CD8-positive, alpha-beta memory T cell (primary cell): ENCODE measurements around the gene GSG1L. TPM values are rescaled to one million over a fixed set of nuclear protein-coding genes. Genes with fewer than 3 reads are reported as not detected.

ENCODE experiments used
- CTCF ChIA-PET: fragments of 350-600 bp; sonication (Branson Sonifier 250); formaldehyde crosslinking; loops from one replicate; lab custom pipeline; 2021; ENCODE audit warnings: antibody characterized with exemption; lab: Charles Lee
- POLR2A ChIA-PET: fragments of 350-600 bp; sonication (Branson Sonifier 250); formaldehyde crosslinking; loops from one replicate; lab custom pipeline; 2021; ENCODE audit warnings: antibody characterized with exemption; lab: Charles Lee
- DNase-seq, 5 donors: peaks; one replicate each; pipeline versions ENCODE4 v3.0.0 to v3.0.0-alpha.2; 2020 to 2022; ENCODE audit warnings: mixed read lengths in 1 of 5
- H3K27ac ChIP-seq: one replicate; pipeline ENCODE4 v1.7.0; 2013; ENCODE audit warnings: low read depth, mild to moderate bottlenecking, low read length, moderate library complexity
- H3K27me3 ChIP-seq: 2 replicates; pipeline ENCODE4 v1.7.0; 2013; ENCODE audit warnings: low read length, mild to moderate bottlenecking; ENCODE audit not compliant: insufficient read depth, poor library complexity, severe bottlenecking
- H3K36me3 ChIP-seq: 2 replicates; pipeline ENCODE4 v1.7.0; 2013; ENCODE audit warnings: mild to moderate bottlenecking, low read length, moderate library complexity; ENCODE audit not compliant: insufficient read depth
- H3K4me1 ChIP-seq: 2 replicates; pipeline ENCODE4 v1.7.0; 2013; ENCODE audit warnings: mild to moderate bottlenecking, low read length, moderate library complexity; ENCODE audit not compliant: insufficient read depth
- H3K4me3 ChIP-seq: 2 replicates; pipeline ENCODE4 v1.7.0; 2013; ENCODE audit warnings: mild to moderate bottlenecking, low read length
- H3K9me3 ChIP-seq: 2 replicates; pipeline ENCODE4 v1.7.0; 2013; ENCODE audit warnings: mild to moderate bottlenecking, low read length
- H3K27ac Mint-ChIP-seq, 8 donors: one replicate each; pipeline ENCODE4 v1.8.0; 2020 to 2021; ENCODE audit warnings: mixed read lengths in 8 of 8, mild to moderate bottlenecking in 6 of 8, inconsistent platforms in 3 of 8, moderate library complexity in 3 of 8
- H3K27me3 Mint-ChIP-seq, 2 donors: one replicate each; pipeline ENCODE4 v1.8.0; 2020 to 2021; ENCODE audit warnings: mixed read lengths in 2 of 2, mild to moderate bottlenecking in 1 of 2, moderate library complexity in 1 of 2
- H3K36me3 Mint-ChIP-seq, 3 donors: one replicate each; pipeline ENCODE4 v1.8.0; 2020 to 2021; ENCODE audit warnings: mixed read lengths in 3 of 3, inconsistent platforms in 1 of 3, mild to moderate bottlenecking in 1 of 3
- H3K4me1 Mint-ChIP-seq, 3 donors: one replicate each; pipeline ENCODE4 v1.8.0; 2020 to 2021; ENCODE audit warnings: mixed read lengths in 3 of 3, inconsistent platforms in 1 of 3, mild to moderate bottlenecking in 1 of 3
- H3K4me3 Mint-ChIP-seq, 7 donors: one replicate each; pipeline ENCODE4 v1.8.0; 2020 to 2021; ENCODE audit warnings: mixed read lengths in 7 of 7, mild to moderate bottlenecking in 6 of 7, moderate library complexity in 4 of 7, inconsistent platforms in 2 of 7
- H3K9me3 Mint-ChIP-seq, 5 donors: one replicate each; pipeline ENCODE4 v1.8.0; 2020 to 2022; ENCODE audit warnings: mixed read lengths in 5 of 5, mild to moderate bottlenecking in 3 of 5, moderate library complexity in 2 of 5, inconsistent platforms in 1 of 5
- polyA plus RNA-seq: library from polyadenylated mRNA; unstranded; fragments of 300-500 nt; fragmentation: Illumina TruSeq; gene quantifications from one replicate; pipeline ENCODE4 v1.2.3, GENCODE V29; 2021
- total RNA-seq, 2 experiments: library from RNA; stranded (reverse); gene quantifications; one replicate each; pipeline ENCODE4 v1.2.3, GENCODE V29; 2021

GSG1L gene
- total and polyA plus RNA-seq, 3 experiments from 2014 or later = 0.18 TPM; not detected in 2

DNA sequence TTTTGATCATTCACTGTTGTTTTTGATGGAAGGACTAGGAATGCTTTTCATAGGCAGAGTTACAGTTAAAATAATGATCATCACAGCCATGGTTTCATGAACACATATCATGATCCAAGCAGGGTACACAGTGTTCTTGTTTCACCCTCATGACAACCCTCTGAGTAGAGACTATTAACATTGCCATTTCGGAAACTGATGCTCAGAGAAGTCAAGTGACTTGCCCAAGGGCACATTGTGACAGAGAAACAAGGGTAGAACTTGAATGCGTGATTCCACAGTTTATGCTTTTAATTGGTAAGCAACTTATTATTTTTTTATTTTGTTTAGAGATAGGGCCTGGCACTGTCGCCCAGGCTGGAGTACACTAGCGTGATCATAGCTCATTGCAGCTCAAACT, 311.3 kb downstream of the GSG1L start:
- no peaks in the 10 kb centered on the region for H3K9me3 ChIP-seq
- H3K27me3 Mint-ChIP-seq = no peaks in the 10 kb centered on the region
- H3K27ac Mint-ChIP-seq = no peak overlapping the region
- no peaks in the 10 kb centered on the region for H3K36me3 ChIP-seq
- H3K4me3 Mint-ChIP-seq = no peak overlapping the region
- ChIA-PET CTCF (no interaction called here), POLR2A (no interaction called here)
- H3K27me3 ChIP-seq = no peaks in the 10 kb centered on the region
- H3K9me3 Mint-ChIP-seq = no peaks in the 10 kb centered on the region
- no peak for DNase-seq
- no peak overlapping the region for H3K4me3 ChIP-seq
- H3K4me1 ChIP-seq = peaks cover 10% of the 10 kb centered on the region
- no peak overlapping the region for H3K27ac ChIP-seq
- peaks cover 4 to 42% (median 16%) of the 10 kb centered on the region in 3 donors for H3K36me3 Mint-ChIP-seq
- peaks cover 6 to 14% (median 10%) of the 10 kb centered on the region in 3 donors for H3K4me1 Mint-ChIP-seq

DNA sequence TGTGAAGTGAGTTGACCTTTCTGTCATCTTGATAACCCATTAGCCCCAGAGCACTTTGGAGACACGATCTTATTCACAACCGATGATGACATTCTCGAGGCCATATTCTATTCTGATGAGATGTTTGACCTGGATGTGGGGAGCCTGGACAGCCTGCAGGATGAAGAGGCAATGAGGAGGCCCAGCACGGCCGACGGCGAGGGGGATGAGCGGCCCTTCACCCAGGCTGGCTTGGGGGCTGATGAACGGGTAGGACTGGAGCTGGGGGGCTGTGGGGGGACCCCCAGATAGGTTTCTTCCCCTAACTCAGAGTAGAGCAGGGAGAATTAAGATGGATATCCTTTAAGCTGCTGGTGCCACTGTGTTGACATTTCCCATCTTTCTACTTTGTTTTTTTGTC, 311.8 kb downstream of the GSG1L start:
- no peaks in the 10 kb centered on the region for H3K9me3 Mint-ChIP-seq
- POLR2A ChIA-PET = no interaction called here
- CTCF ChIA-PET = no interaction called here

DNA sequence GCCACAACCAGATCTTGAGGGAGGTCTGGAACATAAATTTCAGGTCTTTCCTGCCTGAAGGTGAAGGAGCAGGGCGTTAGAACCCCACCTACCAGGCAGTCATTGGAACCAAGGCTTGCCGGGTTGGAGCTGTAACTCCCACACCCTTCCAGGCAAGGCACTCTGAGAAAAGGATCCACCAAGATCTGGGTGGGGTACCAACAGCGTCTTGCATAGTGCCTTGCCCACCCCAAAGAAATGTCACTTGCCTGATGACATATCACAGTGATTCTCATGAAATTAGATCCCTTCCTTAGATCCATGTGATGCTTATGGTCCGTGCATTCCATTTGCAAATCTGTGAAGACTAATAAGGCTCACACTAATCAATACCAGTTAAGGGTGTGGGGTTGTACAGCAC, 312.3 kb downstream of the GSG1L start:
- Histone ChIP-seq H3K36me3 (no peaks in the 10 kb centered on the region), H3K4me1 (peaks cover 10% of the 10 kb centered on the region), H3K9me3 (no peaks in the 10 kb centered on the region), H3K4me3 (no peak overlapping the region), H3K27me3 (no peaks in the 10 kb centered on the region), H3K27ac (no peak overlapping the region)
- Mint-ChIP-seq H3K27ac (no peak overlapping the region), H3K4me3 (no peak overlapping the region), H3K9me3 (no peaks in the 10 kb centered on the region), H3K4me1 (peaks cover 6 to 14% (median 10%) of the 10 kb centered on the region in 3 donors), H3K36me3 (peaks cover 4 to 35% (median 14%) of the 10 kb centered on the region in 3 donors), H3K27me3 (no peaks in the 10 kb centered on the region)
- ChIA-PET POLR2A (no interaction called here), CTCF (no interaction called here)
- no peak for DNase-seq

More for the DNA sequence above, 311.8 kb downstream of the GSG1L start:
- peaks cover 6 to 14% (median 10%) of the 10 kb centered on the region in 3 donors for H3K4me1 Mint-ChIP-seq
- Histone ChIP-seq H3K36me3 (no peaks in the 10 kb centered on the region), H3K4me1 (peaks cover 10% of the 10 kb centered on the region), H3K27me3 (no peaks in the 10 kb centered on the region), H3K4me3 (no peak overlapping the region), H3K9me3 (no peaks in the 10 kb centered on the region), H3K27ac (no peak overlapping the region)
- DNase-seq = no peak
- no peak overlapping the region for H3K4me3 Mint-ChIP-seq
- H3K27ac Mint-ChIP-seq = no peak overlapping the region
- H3K27me3 Mint-ChIP-seq = no peaks in the 10 kb centered on the region
- peaks cover 4 to 39% (median 15%) of the 10 kb centered on the region in 3 donors for H3K36me3 Mint-ChIP-seq

DNA sequence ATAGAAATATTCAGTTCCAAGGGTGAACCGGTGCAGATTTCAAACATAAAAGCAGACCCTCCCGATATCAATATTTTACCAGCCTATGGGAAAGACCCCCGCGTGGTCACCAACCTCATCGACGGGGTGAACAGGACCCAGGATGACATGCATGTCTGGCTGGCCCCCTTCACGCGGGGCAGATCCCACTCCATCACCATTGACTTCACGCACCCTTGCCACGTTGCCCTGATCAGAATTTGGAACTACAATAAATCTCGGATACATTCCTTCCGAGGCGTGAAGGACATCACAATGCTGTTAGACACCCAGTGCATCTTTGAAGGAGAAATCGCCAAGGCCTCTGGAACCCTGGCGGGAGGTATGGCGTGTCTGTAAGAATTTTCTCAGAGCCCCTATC, 313.6 kb downstream of the GSG1L start:
- Histone ChIP-seq H3K36me3 (no peaks in the 10 kb centered on the region), H3K9me3 (no peaks in the 10 kb centered on the region), H3K4me1 (peaks cover 10% of the 10 kb centered on the region), H3K4me3 (no peak overlapping the region), H3K27me3 (no peaks in the 10 kb centered on the region), H3K27ac (no peak overlapping the region)
- POLR2A ChIA-PET = no interaction called here
- DNase-seq = no peak
- CTCF ChIA-PET = no interaction called here
- Mint-ChIP-seq H3K9me3 (no peaks in the 10 kb centered on the region), H3K4me1 (peaks cover 6 to 14% (median 10%) of the 10 kb centered on the region in 3 donors), H3K27ac (no peak overlapping the region), H3K36me3 (peaks cover 4 to 30% (median 12%) of the 10 kb centered on the region in 3 donors), H3K4me3 (no peak overlapping the region), H3K27me3 (no peaks in the 10 kb centered on the region)

DNA sequence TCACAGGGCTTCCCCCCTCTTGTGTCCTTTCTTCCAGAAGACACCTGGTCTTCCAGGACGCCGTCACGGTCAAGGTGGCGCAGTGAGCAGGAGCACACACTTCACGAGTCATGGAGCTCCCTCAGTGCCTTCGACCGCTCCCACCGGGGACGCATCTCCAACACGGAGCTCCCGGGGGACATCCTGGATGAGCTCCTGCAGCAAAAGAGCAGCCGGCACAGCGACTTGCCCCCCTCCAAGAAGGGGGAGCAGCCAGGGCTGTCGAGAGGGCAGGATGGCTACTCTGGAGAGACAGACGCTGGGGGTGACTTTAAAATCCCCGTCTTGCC, 314.0 kb downstream of the GSG1L start:
- Histone ChIP-seq H3K27me3 (no peaks in the 10 kb centered on the region), H3K4me1 (peaks cover 10% of the 10 kb centered on the region), H3K4me3 (no peak overlapping the region), H3K27ac (no peak overlapping the region), H3K36me3 (no peaks in the 10 kb centered on the region), H3K9me3 (no peaks in the 10 kb centered on the region)
- Mint-ChIP-seq H3K27ac (no peak overlapping the region), H3K27me3 (no peaks in the 10 kb centered on the region), H3K4me3 (no peak overlapping the region), H3K9me3 (no peaks in the 10 kb centered on the region), H3K36me3 (peaks cover 4 to 26% (median 10%) of the 10 kb centered on the region in 3 donors), H3K4me1 (peaks cover 4 to 14% (median 10%) of the 10 kb centered on the region in 3 donors)
- no peak for DNase-seq
- ChIA-PET POLR2A (no interaction called here), CTCF (no interaction called here)

DNA sequence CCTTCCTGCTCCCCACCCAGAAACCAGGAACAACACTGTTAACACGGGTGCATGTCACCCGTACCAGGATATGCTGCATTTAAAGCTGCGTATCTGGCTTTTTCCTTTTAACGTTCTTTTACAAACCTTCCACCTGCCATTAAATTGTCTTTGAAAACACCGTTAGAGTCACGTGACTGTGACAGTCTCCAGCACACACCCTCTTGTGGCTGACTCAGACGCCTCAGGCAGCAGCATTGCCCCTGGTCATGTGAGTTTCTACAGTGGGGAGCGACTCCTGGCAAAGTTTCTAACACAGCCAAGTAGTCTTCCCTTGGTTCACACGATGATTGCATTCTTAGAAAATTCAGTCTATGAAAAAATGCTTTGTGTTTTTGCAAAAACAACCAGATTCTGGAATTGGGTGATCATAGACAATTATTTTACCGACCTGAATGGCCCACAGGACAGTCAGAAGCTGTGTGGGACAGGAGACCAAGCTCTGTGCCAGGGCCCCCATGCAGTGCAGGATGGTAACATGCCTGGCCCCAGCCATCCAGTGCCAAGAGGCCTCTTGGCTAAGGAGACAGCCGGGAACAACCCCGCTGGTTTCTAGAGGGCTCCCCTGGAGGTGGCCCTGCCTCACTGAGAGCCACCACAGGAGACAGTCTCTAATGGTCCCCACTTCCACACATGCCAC, 314.5 kb downstream of the GSG1L start:
- Histone ChIP-seq H3K4me1 (peaks cover 10% of the 10 kb centered on the region), H3K36me3 (no peaks in the 10 kb centered on the region), H3K9me3 (no peaks in the 10 kb centered on the region), H3K4me3 (no peak overlapping the region), H3K27ac (no peak overlapping the region), H3K27me3 (no peaks in the 10 kb centered on the region)
- H3K4me1 Mint-ChIP-seq = peaks cover 4 to 14% (median 10%) of the 10 kb centered on the region in 3 donors
- peak in 1 of 5 donors; percentile 22 for DNase-seq
- H3K4me3 Mint-ChIP-seq = peak overlapping the region in 3 of 7 donors; percentile 5 to 22 (median 9)
- POLR2A ChIA-PET = no interaction called here
- H3K27ac Mint-ChIP-seq = peak overlapping the region in 2 of 8 donors; percentile 34 to 58
- no peaks in the 10 kb centered on the region for H3K27me3 Mint-ChIP-seq
- CTCF ChIA-PET = no interaction called here
- H3K36me3 Mint-ChIP-seq = peaks cover 4 to 21% (median 10%) of the 10 kb centered on the region in 3 donors
- no peaks in the 10 kb centered on the region for H3K9me3 Mint-ChIP-seq

DNA sequence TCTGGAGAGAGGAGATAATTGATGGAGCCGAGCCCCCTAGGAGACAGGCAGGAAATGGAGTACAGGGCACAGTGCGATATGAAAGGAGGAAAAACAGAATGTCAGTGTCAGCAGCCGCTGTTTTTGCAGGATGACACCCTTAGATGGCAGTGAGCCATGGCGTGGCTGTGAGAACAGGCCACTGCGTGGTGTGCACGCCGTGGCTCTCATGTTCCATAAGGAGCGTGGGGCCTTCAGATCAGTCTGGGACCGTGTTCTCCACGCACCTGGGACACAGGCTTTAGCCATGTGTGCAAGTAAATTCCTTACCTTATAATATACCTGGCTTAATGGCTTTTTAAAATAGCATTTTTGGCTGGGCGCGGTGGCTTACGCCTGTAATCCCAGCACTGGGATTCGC, 315.6 kb downstream of the GSG1L start:
- ChIA-PET POLR2A (no interaction called here), CTCF (no interaction called here)
- no peaks in the 10 kb centered on the region for H3K9me3 Mint-ChIP-seq
- H3K36me3 ChIP-seq = no peaks in the 10 kb centered on the region
- H3K4me1 Mint-ChIP-seq = peaks cover 4 to 14% (median 10%) of the 10 kb centered on the region in 3 donors
- peak overlapping the region in 2 of 8 donors; percentile 17 to 30 for H3K27ac Mint-ChIP-seq
- H3K27me3 Mint-ChIP-seq = no peaks in the 10 kb centered on the region
- H3K4me1 ChIP-seq = peaks cover 10% of the 10 kb centered on the region
- DNase-seq = no peak
- H3K9me3 ChIP-seq = no peaks in the 10 kb centered on the region
- peaks cover 5 to 18% (median 8%) of the 10 kb centered on the region in 3 donors for H3K36me3 Mint-ChIP-seq
- no peak overlapping the region for H3K4me3 ChIP-seq
- H3K27me3 ChIP-seq = no peaks in the 10 kb centered on the region
- no peak overlapping the region for H3K27ac ChIP-seq
- H3K4me3 Mint-ChIP-seq = peak overlapping the region in 1 of 7 donors; percentile 23

DNA sequence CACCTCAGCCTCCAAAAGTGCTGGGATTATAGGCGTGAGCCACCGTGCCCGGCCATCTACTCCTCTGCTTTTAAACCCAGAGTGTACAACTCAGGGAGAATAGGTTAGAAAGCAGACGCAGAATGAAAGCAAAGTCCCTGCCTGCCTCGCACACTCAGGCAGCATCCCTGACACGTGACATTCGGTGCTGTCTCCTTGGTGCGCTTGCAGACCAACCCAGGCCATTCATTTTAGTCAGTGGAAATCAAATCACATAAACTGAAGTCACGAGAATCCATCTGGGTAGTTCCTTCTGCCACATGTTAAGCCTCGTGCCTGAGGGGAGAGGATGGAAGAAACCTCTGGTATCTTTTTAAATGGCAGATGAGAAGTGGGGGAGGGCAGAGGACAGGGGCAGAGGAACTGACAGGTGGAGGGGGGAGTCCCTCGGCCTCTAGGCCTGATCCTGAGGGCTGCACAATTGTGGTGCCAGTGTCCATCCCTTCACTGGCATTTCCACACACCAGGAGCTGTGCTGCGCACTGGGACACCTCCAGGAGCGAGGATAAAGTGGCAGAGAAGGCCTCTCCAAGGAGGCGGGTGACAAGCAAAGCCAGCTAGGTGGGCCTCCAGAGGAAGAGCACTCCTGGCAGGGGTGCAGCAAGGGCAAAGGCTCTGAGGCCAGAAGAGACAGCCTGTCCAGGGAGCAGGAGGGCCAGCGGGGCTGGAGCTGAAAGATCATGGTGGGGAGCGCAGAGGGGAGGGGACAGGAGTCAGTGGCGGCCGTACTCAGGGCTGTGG, 317.2 kb downstream of the GSG1L start:
- H3K9me3 Mint-ChIP-seq = no peaks in the 10 kb centered on the region
- peaks cover 7 to 14% (median 11%) of the 10 kb centered on the region in 3 donors for H3K36me3 Mint-ChIP-seq
- H3K4me3 ChIP-seq = no peak overlapping the region
- peaks cover 4 to 14% (median 10%) of the 10 kb centered on the region in 3 donors for H3K4me1 Mint-ChIP-seq
- no peak for DNase-seq
- no peaks in the 10 kb centered on the region for H3K27me3 ChIP-seq
- CTCF ChIA-PET = no interaction called here
- H3K4me1 ChIP-seq = peaks cover 10% of the 10 kb centered on the region
- no peak overlapping the region for H3K4me3 Mint-ChIP-seq
- no peak overlapping the region for H3K27ac ChIP-seq
- no peaks in the 10 kb centered on the region for H3K9me3 ChIP-seq
- no peaks in the 10 kb centered on the region for H3K36me3 ChIP-seq
- POLR2A ChIA-PET = no interaction called here
- H3K27me3 Mint-ChIP-seq = no peaks in the 10 kb centered on the region
- no peak overlapping the region for H3K27ac Mint-ChIP-seq
